Sigmoid colon (tissue), 7 donors: ENCODE measurements around the gene ZNF474. TPM values are rescaled to one million over a fixed set of nuclear protein-coding genes. Genes with fewer than 3 reads are reported as not detected.
A peak's percentile ranks its signal among the peaks of the same experiment; 100 is the strongest.

ENCODE experiments used
- DNase-seq: peaks from one replicate; pipeline ENCODE4 v3.0.0-alpha.2; 2019
- H3K27ac ChIP-seq, 4 donors: fragments of 200-600 bp; sonication (generic); one replicate each; pipeline ENCODE4 v1.5.1; 2016 to 2019; ENCODE audit warnings: mild to moderate bottlenecking in 1 of 4
- H3K27me3 ChIP-seq, 3 donors: fragments of 200-600 bp; sonication (generic); one replicate each; pipeline ENCODE4 v1.5.1; 2019; ENCODE audit warnings: mild to moderate bottlenecking in 1 of 3
- H3K36me3 ChIP-seq, 4 donors: fragments of 200-600 bp; sonication (generic); one replicate each; pipeline ENCODE4 v1.5.1; 2016 to 2019
- H3K4me1 ChIP-seq, 4 donors: fragments of 200-600 bp; sonication (generic); one replicate each; pipeline ENCODE4 v1.5.1; 2017 to 2019
- H3K4me3 ChIP-seq, 4 donors: fragments of 200-600 bp; sonication (generic); one replicate each; pipeline ENCODE4 v1.5.1; 2017 to 2019; ENCODE audit warnings: mild to moderate bottlenecking in 2 of 4, moderate library complexity in 1 of 4
- H3K9me3 ChIP-seq, 4 donors: fragments of 200-600 bp in 3 of 4; sonication (generic) in 3 of 4; one replicate each; pipeline versions ENCODE4 v1.5.1 to v1.6.1; 2013 to 2019
- CTCF ChIP-seq, 4 experiments: fragments of 450-650 bp in 3 of 4; fragments of 200-600 bp in 1 of 4; IDR thresholded peaks; one replicate each; pipeline ENCODE4 v1.5.1; 2016 to 2019; ENCODE audit warnings: antibody characterized with exemption in 4 of 4, mild to moderate bottlenecking in 3 of 4, moderate library complexity in 2 of 4
- EP300 ChIP-seq, 4 donors: sonication (generic); formaldehyde crosslinking; IDR thresholded peaks; one replicate each; pipeline ENCODE4 v1.6.1; 2017; ENCODE audit warnings: antibody characterized with exemption in 4 of 4
- POLR2A ChIP-seq, 2 donors: fragments of 450-650 bp; IDR thresholded peaks; one replicate each; pipeline ENCODE4 v1.6.1; 2016; ENCODE audit warnings: antibody characterized with exemption in 2 of 2, mild to moderate bottlenecking in 2 of 2, moderate library complexity in 2 of 2
- POLR2AphosphoS5 ChIP-seq, 4 donors: sonication (generic); formaldehyde crosslinking; IDR thresholded peaks; one replicate each; pipeline ENCODE4 v1.6.1; 2017; ENCODE audit warnings: antibody characterized with exemption in 4 of 4
- WGBS, 2 donors: extraction: QIAGEN DNeasy Blood & Tissue Kit; methylation state at CpG; one replicate each; pipeline ENCODE4 v1.1.7; 2013; 5-methylcytosine and 5-hydroxymethylcytosine counted together
- intact Hi-C: fragments of 100-400 bp; cut with DNase I; formaldehyde crosslinking; loops from one replicate; pipeline ENCODE4 v1.15.1; 2023
- polyA plus RNA-seq, 3 donors: library from polyadenylated mRNA; stranded (reverse); fragments of 200-250 nt; gene quantifications; one replicate each; pipeline ENCODE4 v1.2.3, GENCODE V29; 2013
- total RNA-seq, 4 donors: library from RNA; depleted of rRNA; stranded (reverse); fragments of >200 nt; gene quantifications; one replicate each; pipeline ENCODE4 v1.1.0, GENCODE V29; 2016
- donor health status: healthy with polysubstance abuse.
- donor health status: Bipolar disorder and iron deficiency.
- donor health status: healthy.

The ZNF474 gene
- total and polyA plus RNA-seq, 7 donors: 0.07 to 0.28 (median 0.27) TPM; not detected in 4

- H3K4me1 ChIP-seq: peaks cover 0 to 54% (median 29%) of the 10 kb centered on the region in 4 donors
- WGBS, 2 donors: 89 to 90% methylated on average over 2 of the region's 2 CpGs
- no peaks in the 10 kb centered on the region for H3K9me3 ChIP-seq
- H3K36me3 ChIP-seq: no peaks in the 10 kb centered on the region
- TF ChIP-seq POLR2AphosphoS5 (IDR thresholded peaks at IDR 0.05) (no peak), POLR2A (IDR thresholded peaks at IDR 0.05) (no peak), EP300 (IDR thresholded peaks at IDR 0.05) (no peak), CTCF (IDR thresholded peaks at IDR 0.05) (no peak)
- DNase-seq: no peak
- H3K27ac ChIP-seq: no peak overlapping the region
- H3K27me3 ChIP-seq: no peaks in the 10 kb centered on the region
- H3K4me3 ChIP-seq: no peak overlapping the region
- intact Hi-C loops: no loop called here
Observed at GRCh38 chr5:122124766-122125165, 4.6 kb upstream of the ZNF474 start.

GRCh38 chr5:122126177-122126755 is 3.1 kb upstream of the ZNF474 start:
- TF ChIP-seq EP300 (IDR thresholded peaks at IDR 0.05): no peak
- no peak for TF ChIP-seq POLR2AphosphoS5 (IDR thresholded peaks at IDR 0.05)
- no peak for TF ChIP-seq POLR2A (IDR thresholded peaks at IDR 0.05)
- TF ChIP-seq CTCF (IDR thresholded peaks at IDR 0.05): no peak
- no peak for DNase-seq
- Histone ChIP-seq H3K27me3 (no peaks in the 10 kb centered on the region), H3K4me3 (peak overlapping the region in 1 of 4 donors; percentile 2), H3K27ac (peak overlapping the region; percentile 55 to 78 (median 76)), H3K4me1 (peaks cover 0 to 61% (median 31%) of the 10 kb centered on the region in 4 donors), H3K9me3 (no peaks in the 10 kb centered on the region), H3K36me3 (no peaks in the 10 kb centered on the region)
- 50 to 75% methylated on average over 2 of the region's 2 CpGs for WGBS, 2 donors
- intact Hi-C loops: no loop called here

GRCh38 chr5:122126756-122127321 is 2.5 kb upstream of the ZNF474 start:
- peak; percentile 62 for DNase-seq
- H3K27me3 ChIP-seq: no peaks in the 10 kb centered on the region
- intact Hi-C loops: no loop called here
- H3K4me1 ChIP-seq: peaks cover 0 to 61% (median 31%) of the 10 kb centered on the region in 4 donors
- H3K36me3 ChIP-seq: no peaks in the 10 kb centered on the region
- H3K4me3 ChIP-seq: peak overlapping the region in 2 of 4 donors; percentile 2 to 15
- H3K27ac ChIP-seq: peak overlapping the region; percentile 55 to 78 (median 76)
- TF ChIP-seq CTCF (IDR thresholded peaks at IDR 0.05): no peak
- no peak for TF ChIP-seq POLR2A (IDR thresholded peaks at IDR 0.05)
- TF ChIP-seq POLR2AphosphoS5 (IDR thresholded peaks at IDR 0.05): peak in 3 of 4 donors; percentile 33 to 42 (median 33)
- 70 to 81% methylated on average over 10 of the region's 10 CpGs for WGBS, 2 donors
- H3K9me3 ChIP-seq: no peaks in the 10 kb centered on the region

- Histone ChIP-seq H3K27ac (peak overlapping the region in 2 of 4 donors; percentile 64), H3K36me3 (no peaks in the 10 kb centered on the region), H3K9me3 (no peaks in the 10 kb centered on the region), H3K27me3 (no peaks in the 10 kb centered on the region), H3K4me1 (peaks cover 0 to 47% (median 28%) of the 10 kb centered on the region in 4 donors), H3K4me3 (no peak overlapping the region)
- TF ChIP-seq POLR2A (IDR thresholded peaks at IDR 0.05): no peak
- no peak for TF ChIP-seq POLR2AphosphoS5 (IDR thresholded peaks at IDR 0.05)
- TF ChIP-seq CTCF (IDR thresholded peaks at IDR 0.05): no peak
- no peak for TF ChIP-seq EP300 (IDR thresholded peaks at IDR 0.05)
- WGBS, 2 donors: 85 to 91% methylated on average over 2 of the region's 2 CpGs
- DNase-seq: no peak
- intact Hi-C loops: no loop called here
Observed at GRCh38 chr5:122130152-122130551, 806 bp downstream of the ZNF474 start.
